Measurements from ENCODE around the gene TSPAN6.

The TSPAN6 gene

GRCh38 chrX:100584611-100585010 lies 52.0 kb downstream of the TSPAN6 start, which contains the start of gene TNMD:
Gene TNMD, plus strand, starts transcription at chrX:100584936. Its CDS starts 83 bp downstream, at chrX:100585019.
- DNase-seq (ENCODE audit: low read depth in 2 of 2): no peak
